HEK293 (cell line): ENCODE results near the gene CACTIN.

ENCODE experiments used
- CTCF ChIA-PET: fragments of 350-600 bp; formaldehyde crosslinking; extraction: SDS; loops from one replicate; lab custom pipeline; 2021; ENCODE audit warnings: antibody characterized with exemption; lab: Yijun Ruan, JAX
- POLR2A ChIA-PET: fragments of 300-600 bp; formaldehyde crosslinking; extraction: SDS; loops from one replicate; lab custom pipeline; 2020; ENCODE audit warnings: antibody characterized with exemption, inconsistent platforms; lab: Yijun Ruan, JAX
- H3K27ac ChIP-seq: fragments of 200-500 bp; sonication (Bioruptor generic); 2 replicates; pipeline ENCODE4 v1.5.1; 2014; ENCODE audit warnings: low read depth, low read length, control low read depth, inconsistent platforms; ENCODE audit errors: extremely low read depth
- H3K36me3 ChIP-seq, 2 experiments: fragments of 200-500 bp in 1 of 2; sonication (Bioruptor generic) in 1 of 2; 1 replicate in 1 of 2; 2 replicates in 1 of 2; pipeline ENCODE4 v1.5.1; 2014 to 2017; ENCODE audit warnings: inconsistent platforms in 2 of 2, low read length in 2 of 2; ENCODE audit not compliant: control insufficient read depth in 2 of 2, insufficient read depth in 1 of 2
- H3K4me1 ChIP-seq: fragments of 200-500 bp; sonication (Bioruptor generic); 2 replicates; pipeline ENCODE4 v1.5.1; 2014; ENCODE audit warnings: mild to moderate bottlenecking, low read length, inconsistent platforms; ENCODE audit not compliant: control insufficient read depth, insufficient read depth
- H3K4me3 ChIP-seq: 2 replicates; pipeline ENCODE4 v1.5.1; 2011; ENCODE audit warnings: low read depth, mild to moderate bottlenecking, control low read depth, low read length, moderate library complexity
- H3K9me3 ChIP-seq: fragments of 200-500 bp; sonication (Bioruptor generic); 2 replicates; pipeline ENCODE4 v1.5.1; 2014; ENCODE audit warnings: low read depth, low read length, inconsistent platforms; ENCODE audit not compliant: control insufficient read depth, insufficient read depth
- FEZF1 ChIP-seq: fragments of 450-650 bp; formaldehyde crosslinking; IDR thresholded peaks from 2 replicates; pipeline ENCODE4 v1.5.1; 2016; ENCODE audit warnings: missing biosample characterization, missing genetic modification characterization
- MYNN ChIP-seq: fragments of 450-650 bp; formaldehyde crosslinking; IDR thresholded peaks from 2 replicates; pipeline ENCODE4 v1.5.1; 2016; ENCODE audit warnings: missing biosample characterization, missing genetic modification characterization, borderline replicate concordance
- PBX3 ChIP-seq: sonication (generic); formaldehyde crosslinking; IDR thresholded peaks from 2 replicates; pipeline ENCODE4 v1.8.1; 2022; ENCODE audit warnings: mild to moderate bottlenecking, moderate library complexity, missing genetic modification reagents
- PRDM10 ChIP-seq: fragments of 450-650 bp; formaldehyde crosslinking; IDR thresholded peaks from 2 replicates; pipeline ENCODE4 v1.5.1; 2016; ENCODE audit warnings: missing biosample characterization, missing genetic modification characterization
- RBAK ChIP-seq: fragments of 450-650 bp; formaldehyde crosslinking; IDR thresholded peaks from 2 replicates; pipeline ENCODE4 v1.5.1; 2016; ENCODE audit warnings: missing biosample characterization, missing genetic modification characterization
- SCRT2 ChIP-seq: fragments of 450-650 bp; formaldehyde crosslinking; IDR thresholded peaks from 2 replicates; pipeline ENCODE4 v1.5.1; 2016; ENCODE audit warnings: missing biosample characterization, missing genetic modification characterization
- ZBTB17 ChIP-seq: fragments of 450-650 bp; formaldehyde crosslinking; IDR thresholded peaks from 2 replicates; pipeline ENCODE4 v1.5.1; 2016; ENCODE audit warnings: missing biosample characterization, missing genetic modification characterization
- ZBTB6 ChIP-seq: fragments of 450-650 bp; formaldehyde crosslinking; IDR thresholded peaks from 2 replicates; pipeline ENCODE4 v1.5.1; 2017; ENCODE audit warnings: missing biosample characterization, missing genetic modification characterization
- ZNF146 ChIP-seq: fragments of 450-650 bp; formaldehyde crosslinking; IDR thresholded peaks from 2 replicates; pipeline ENCODE4 v1.5.1; 2016; ENCODE audit warnings: missing biosample characterization, missing genetic modification characterization
- ZNF214 ChIP-seq: fragments of 450-650 bp; formaldehyde crosslinking; IDR thresholded peaks from 2 replicates; pipeline ENCODE4 v1.5.1; 2017; ENCODE audit warnings: missing biosample characterization, mild to moderate bottlenecking, missing genetic modification characterization, borderline replicate concordance
- ZNF26 ChIP-seq: fragments of 450-650 bp; formaldehyde crosslinking; IDR thresholded peaks from 2 replicates; pipeline ENCODE4 v1.5.1; 2016; ENCODE audit warnings: missing biosample characterization, missing genetic modification characterization
- ZNF280D ChIP-seq: fragments of 450-650 bp; formaldehyde crosslinking; IDR thresholded peaks from 2 replicates; pipeline ENCODE4 v1.5.1; 2016; ENCODE audit warnings: missing biosample characterization, missing genetic modification characterization
- ZNF341 ChIP-seq: fragments of 450-650 bp; formaldehyde crosslinking; IDR thresholded peaks from 2 replicates; pipeline ENCODE4; 2016; ENCODE audit warnings: low read depth, missing biosample characterization, missing genetic modification characterization
- ZNF600 ChIP-seq: fragments of 450-650 bp; formaldehyde crosslinking; IDR thresholded peaks from 2 replicates; pipeline ENCODE4 v1.5.1; 2016; ENCODE audit warnings: missing biosample characterization, missing genetic modification characterization
- ZNF776 ChIP-seq: fragments of 450-650 bp; formaldehyde crosslinking; IDR thresholded peaks from 2 replicates; pipeline ENCODE4 v1.5.0; 2017; ENCODE audit warnings: missing biosample characterization, missing genetic modification characterization, borderline replicate concordance
- ZNF785 ChIP-seq: fragments of 450-650 bp; formaldehyde crosslinking; IDR thresholded peaks from 2 replicates; pipeline ENCODE4 v1.5.1; 2016; ENCODE audit warnings: missing biosample characterization, missing genetic modification characterization

The CACTIN gene

GRCh38 chr19:3663838-3664237 is 37.2 kb upstream of the CACTIN start (continued):
- TF ChIP-seq ZBTB6 (no peak), RBAK (tag by site-specific recombination) (no peak), FEZF1 (tag by site-specific recombination) (no peak), ZNF785 (no peak), ZBTB17 (tag by site-specific recombination) (no peak), ZNF341 (no peak), ZNF214 (no peak), ZNF26 (tag by site-specific recombination) (no peak), MYNN (no peak), PBX3 (no peak)

- CTCF ChIA-PET = interaction anchor here (0.6 to 1.6 kb wide), 7 partner anchors 43 to 841 kb away, joined by 3 to 7 read pairs (median 3); no protein-coding TSS in a partner anchor
- TF ChIP-seq ZNF280D (tag by site-specific recombination) (peak; percentile 92), ZNF600 (tag by site-specific recombination) (no peak)
- TF ChIP-seq, all 188 proteins: peak for 1
- Histone ChIP-seq H3K4me3 (no peak overlapping the region), H3K27ac (no peak overlapping the region), H3K36me3 (peaks cover 0 to 71% of the 10 kb centered on the region in 2 experiments; a peak in 2 of 3 replicates), H3K9me3 (no peaks in the 10 kb centered on the region), H3K4me1 (no peaks in the 10 kb centered on the region)
- POLR2A ChIA-PET = interaction anchor here (0.6 kb wide), 2 partner anchors 58 to 361 kb away, joined by 3 read pairs; no protein-coding TSS in a partner anchor
These were observed 35.0 kb upstream of the CACTIN start for GRCh38 chr19:3661284-3662238.

- POLR2A ChIA-PET = no interaction called here
- no peak overlapping the region for H3K4me3 ChIP-seq
- TF ChIP-seq ZNF600 (tag by site-specific recombination) (0 out of 2 replicates have a peak, but pooled peaks have one; percentile 37), SCRT2 (tag by site-specific recombination) (peak; percentile 87), PRDM10 (tag by site-specific recombination) (peak; percentile 55), ZNF146 (tag by site-specific recombination) (no peak), ZNF776 (tag by site-specific recombination) (no peak)
- no peaks in the 10 kb centered on the region for H3K4me1 ChIP-seq
- H3K27ac ChIP-seq = no peak overlapping the region
- CTCF ChIA-PET = interaction anchor here (0.5 to 1.6 kb wide), 7 partner anchors 44 to 1151 kb away, joined by 3 to 7 read pairs (median 3); no protein-coding TSS in a partner anchor
- H3K36me3 ChIP-seq = peaks cover 0 to 73% of the 10 kb centered on the region in 2 experiments; a peak in 2 of 3 replicates
- no peaks in the 10 kb centered on the region for H3K9me3 ChIP-seq
These were observed 34.1 kb upstream of the CACTIN start for GRCh38 chr19:3660493-3661219.
